Effector CD8-positive, alpha-beta T cell (primary cell): ENCODE measurements around the gene GRIP1.

ENCODE experiments used
- DNase-seq: peaks from one replicate; lab custom pipeline; 2025; lab: John Stamatoyannopoulos, UW

GRIP1 gene

GRCh38 chr12:66379616-66380015 is 299.3 kb downstream of the GRIP1 start:
- no peak for DNase-seq

- no peak for DNase-seq
Measured at GRCh38 chr12:66375560-66375959, 303.3 kb downstream of the GRIP1 start.

- no peak for DNase-seq
Measured at GRCh38 chr12:66371982-66372381, 306.9 kb downstream of the GRIP1 start.

GRCh38 chr12:66367015-66367667 is 311.7 kb downstream of the GRIP1 start:
- no peak for DNase-seq

GRCh38 chr12:66365718-66366490 is 313.0 kb downstream of the GRIP1 start:
- DNase-seq: no peak

- DNase-seq: no peak
Measured at GRCh38 chr12:66361703-66362102, 317.2 kb downstream of the GRIP1 start.

- DNase-seq: no peak
Measured at GRCh38 chr12:66359300-66359699, 319.6 kb downstream of the GRIP1 start.

GRCh38 chr12:66354291-66354690 is 324.6 kb downstream of the GRIP1 start:
- DNase-seq: no peak

- no peak for DNase-seq
Measured at GRCh38 chr12:66352899-66353298, 326.0 kb downstream of the GRIP1 start.

GRCh38 chr12:66352197-66352596 is 326.7 kb downstream of the GRIP1 start:
- DNase-seq: no peak

GRCh38 chr12:66351301-66351700 is 327.6 kb downstream of the GRIP1 start:
- no peak for DNase-seq

- DNase-seq: no peak
Measured at GRCh38 chr12:66345956-66346355, 332.9 kb downstream of the GRIP1 start.

GRCh38 chr12:66345212-66345611 is 333.7 kb downstream of the GRIP1 start:
- DNase-seq: no peak

- no peak for DNase-seq
Measured at GRCh38 chr12:66341126-66341525, 337.8 kb downstream of the GRIP1 start.

GRCh38 chr12:66340131-66340530 is 338.7 kb downstream of the GRIP1 start:
- DNase-seq: no peak

- DNase-seq: no peak
Measured at GRCh38 chr12:66337381-66338010, 341.4 kb downstream of the GRIP1 start.

GRCh38 chr12:66335746-66336145 is 343.1 kb downstream of the GRIP1 start:
- no peak for DNase-seq

GRCh38 chr12:66331814-66332213 is 347.1 kb downstream of the GRIP1 start:
- no peak for DNase-seq

GRCh38 chr12:66331016-66331415 is 347.9 kb downstream of the GRIP1 start:
- DNase-seq: no peak

- no peak for DNase-seq
Measured at GRCh38 chr12:66329941-66330340, 348.9 kb downstream of the GRIP1 start.

- DNase-seq: no peak
Measured at GRCh38 chr12:66323017-66323416, 355.9 kb downstream of the GRIP1 start.

- DNase-seq: no peak
Measured at GRCh38 chr12:66321435-66321834, 357.4 kb downstream of the GRIP1 start.

GRCh38 chr12:66320996-66321395 is 357.9 kb downstream of the GRIP1 start:
- no peak for DNase-seq
